Measurements from ENCODE around the gene ARL4D. TPM values are rescaled to one million over a fixed set of nuclear protein-coding genes. Genes with fewer than 3 reads are reported as not detected.

Gene ARL4D
- total and polyA plus RNA-seq, 2 of the 8 experiments (the other 6 are each of a cell fraction or from before 2014, with no cell fraction given): 8.4 to 9.2 TPM

GRCh38 chr17:43399839-43400328 lies 1.1 kb downstream of the ARL4D start:
- H3K23me2 ChIP-seq (ENCODE audit: low read depth, low read length): peaks cover 2% of the 10 kb centered on the region; the same call in 1 of the 2 replicates
- POLR2A ChIA-PET (ENCODE audit: partially characterized antibody): interaction anchor here (0.6 to 15.1 kb wide), 10 partner anchors 8 to 85 kb away, joined by 3 to 184 read pairs (median 11); partner anchors contain the start of gene DHX8
- H2BK5ac ChIP-seq (ENCODE audit: low read depth, low read length): no peak overlapping the region
- H3K27me3 ChIP-seq (replicated peaks in 1 of 4; ENCODE audit: control insufficient read depth in 3 of 4, extremely low read depth in 1 of 4, insufficient read depth in 3 of 4, low read length in 3 of 4): no peaks in the 10 kb centered on the region
- peaks cover 0 to 6% (median 2%) of the 10 kb centered on the region in 4 experiments; a peak in 4 of 7 replicates for H3K4me1 ChIP-seq (replicated peaks in 1 of 4; ENCODE audit: control insufficient read depth in 3 of 4, insufficient read depth in 4 of 4, low read length in 3 of 4)
- H3K56ac ChIP-seq (replicated peaks; ENCODE audit: insufficient read length, low read depth, low read length): no peak overlapping the region
- H3K79me1 ChIP-seq (ENCODE audit: low read depth, low read length): no peaks in the 10 kb centered on the region; the same call in 1 of the 2 replicates
- H3K14ac ChIP-seq (ENCODE audit: insufficient read length): no peak overlapping the region
- H3K79me2 ChIP-seq (ENCODE audit: control insufficient read depth in 1 of 2, insufficient read depth in 2 of 2, low read length in 2 of 2): no peaks in the 10 kb centered on the region
- no peak overlapping the region for H4K91ac ChIP-seq (replicated peaks; ENCODE audit: insufficient read length, low read length)
- CTCF ChIA-PET (ENCODE audit: partially characterized antibody): interaction anchor here (0.5 to 14.9 kb wide), 5 partner anchors 16 to 81 kb away, joined by 3 to 296 read pairs (median 5); partner anchors contain the start of gene DHX8
- H2BK15ac ChIP-seq (ENCODE audit: low read length): no peak overlapping the region
- H3K27ac ChIP-seq (ENCODE audit: low read depth, low read length): no peak overlapping the region
- no peak overlapping the region for H3K4ac ChIP-seq (replicated peaks; ENCODE audit: insufficient read length, low read depth, low read length)
- FAIRE-seq (no peak), DNase-seq (ENCODE audit: low read depth in 1 of 2, low spot score in 2 of 2) (no peak)
- H4K20me1 ChIP-seq (replicated peaks in 1 of 2; ENCODE audit: control insufficient read depth in 1 of 2, insufficient read depth in 2 of 2, low read length in 2 of 2): no peaks in the 10 kb centered on the region
- H2BK120ac ChIP-seq (replicated peaks; ENCODE audit: low read depth, low read length): no peak overlapping the region
- H3K4me2 ChIP-seq (ENCODE audit: insufficient read depth in 1 of 2, low read depth in 2 of 2, low read length in 2 of 2): peak overlapping the region; percentile 68 to 80; a peak in 3 of 4 replicates
- no peak overlapping the region for H2AFZ ChIP-seq (ENCODE audit: low read length)
- no peak overlapping the region for H2BK20ac ChIP-seq (ENCODE audit: low read length)
- 94% methylated on average over 28 of the region's 28 CpGs; no CpG with 5 or more reads in 1 of the 2 experiments for WGBS, 2 experiments (ENCODE audit: extremely low coverage in 1 of 2, insufficient coverage in 1 of 2, insufficient read length in 1 of 2, insufficient replicate concordance in 2 of 2, low coverage in 1 of 2, low lambda C conversion rate in 2 of 2, missing lambda C conversion rate in 1 of 2)
- H4K5ac ChIP-seq (ENCODE audit: insufficient read length, low read depth, low read length): no peak overlapping the region
- H3K23ac ChIP-seq (ENCODE audit: insufficient read length): no peak overlapping the region
- H2AK5ac ChIP-seq (ENCODE audit: low read depth, low read length): no peak overlapping the region
- no peaks in the 10 kb centered on the region for H3K9me3 ChIP-seq (ENCODE audit: insufficient read depth in 2 of 2, low read depth in 1 of 2, low read length in 1 of 2)
- H3K36me3 ChIP-seq (ENCODE audit: control insufficient read depth in 2 of 4, insufficient read depth in 4 of 4, low read length in 3 of 4): 0 out of 8 replicates have a peak, but pooled peaks cover 0 to 2% (median 0%) of the 10 kb centered on the region in 4 experiments
- no peak overlapping the region for H2BK12ac ChIP-seq (ENCODE audit: low read depth, low read length)
- no peak overlapping the region; the same call in 1 of the 2 replicates for H4K8ac ChIP-seq (ENCODE audit: extremely low read depth, insufficient read depth, low read length)
- no peak overlapping the region for H3K18ac ChIP-seq (ENCODE audit: extremely low read depth, low read length)
- peak overlapping the region in 2 of 4 experiments; percentile 80 to 82; a peak in 1 of 8 replicates for H3K4me3 ChIP-seq (ENCODE audit: extremely low read depth in 1 of 4, insufficient read depth in 2 of 4, low read depth in 3 of 4, low read length in 4 of 4)
- no peak overlapping the region for H3K9ac ChIP-seq (replicated peaks in 1 of 4; ENCODE audit: extremely low read depth in 1 of 4, low read depth in 3 of 4, low read length in 3 of 4)
- TF ChIP-seq HDAC6 (IDR thresholded peaks at IDR 0.05; ENCODE audit: low read depth, low read length) (no peak), CTCF (IDR thresholded peaks at IDR 0.05; ENCODE audit: control extremely low read depth in 1 of 3, insufficient read depth in 1 of 3, low read depth in 1 of 3, low read length in 3 of 3) (no peak), E2F6 (IDR thresholded peaks at IDR 0.05) (no peak), SIRT6 (IDR thresholded peaks at IDR 0.05; ENCODE audit: low read length) (no peak), CHD2 (IDR thresholded peaks at IDR 0.05; ENCODE audit: low read length) (no peak), RFX5 (IDR thresholded peaks at IDR 0.05; ENCODE audit: borderline replicate concordance, low read depth, low read length) (no peak), TCF12 (IDR thresholded peaks at IDR 0.05; ENCODE audit: low read depth, low read length) (no peak), TBP (IDR thresholded peaks at IDR 0.05; ENCODE audit: low read depth, low read length) (no peak), ZNF274 (IDR thresholded peaks at IDR 0.05; ENCODE audit: borderline replicate concordance, extremely low read depth, low read length) (no peak), GABPA (IDR thresholded peaks at IDR 0.05; ENCODE audit: borderline replicate concordance, insufficient read depth, low read length) (no peak)
